ENCODE results near the gene TTLL9.

The TTLL9 gene

GRCh38 chr20:31837896-31838397 lies 32.5 kb upstream of the TTLL9 start:
- no peak for DNase-seq

GRCh38 chr20:31838646-31839292 lies 31.7 kb upstream of the TTLL9 start:
- no peak for DNase-seq

- no peak for DNase-seq
Observed at GRCh38 chr20:31839782-31840487, 30.5 kb upstream of the TTLL9 start.

GRCh38 chr20:31840906-31841816 lies 29.3 kb upstream of the TTLL9 start:
- no peak for DNase-seq

GRCh38 chr20:31841928-31842327 lies 28.5 kb upstream of the TTLL9 start:
- no peak for DNase-seq

GRCh38 chr20:31842471-31843157 lies 27.8 kb upstream of the TTLL9 start:
- peak; percentile 59 for DNase-seq

- DNase-seq = no peak
Observed at GRCh38 chr20:31843288-31843687, 27.1 kb upstream of the TTLL9 start.

- DNase-seq = no peak
Observed at GRCh38 chr20:31843881-31844280, 26.6 kb upstream of the TTLL9 start.

- DNase-seq = no peak
Observed at GRCh38 chr20:31844737-31845299, 25.6 kb upstream of the TTLL9 start.

GRCh38 chr20:31845300-31845863 lies 25.1 kb upstream of the TTLL9 start, which contains the start of gene FOXS1:
FOXS1 (minus strand) TSS chr20:31845604; CDS start chr20:31845542, 62 bp downstream.
- peak; percentile 55 for DNase-seq

- DNase-seq = no peak
Observed at GRCh38 chr20:31846793-31847138, 23.7 kb upstream of the TTLL9 start.

- no peak for DNase-seq
Observed at GRCh38 chr20:31848088-31848999, 22.1 kb upstream of the TTLL9 start.

GRCh38 chr20:31849306-31849930 lies 21.0 kb upstream of the TTLL9 start:
- no peak for DNase-seq

GRCh38 chr20:31851240-31851955 lies 19.0 kb upstream of the TTLL9 start:
- DNase-seq = no peak

GRCh38 chr20:31853481-31853880 lies 17.0 kb upstream of the TTLL9 start:
- no peak for DNase-seq

GRCh38 chr20:31856516-31856915 lies 13.9 kb upstream of the TTLL9 start:
- DNase-seq = no peak

GRCh38 chr20:31857861-31858759 lies 12.3 kb upstream of the TTLL9 start:
- DNase-seq = no peak

GRCh38 chr20:31858760-31859083 lies 11.7 kb upstream of the TTLL9 start:
- no peak for DNase-seq
